Activated CD4-positive, alpha-beta T cell treated with anti-CD3 and anti-CD28 coated beads, Interleukin-2, Interleukin-4, amounts not matched to agents 100 ng/mL and 50 ng/mL, durations not matched to agents 16 hours and 8 hours (primary cell): Measurements from ENCODE around the gene POSTN.

Source experiments
- DNase-seq: peaks from one replicate; pipeline ENCODE4 v3.0.0-alpha.2; 2020; ENCODE audit warnings: low spot score

The POSTN gene, protein sequence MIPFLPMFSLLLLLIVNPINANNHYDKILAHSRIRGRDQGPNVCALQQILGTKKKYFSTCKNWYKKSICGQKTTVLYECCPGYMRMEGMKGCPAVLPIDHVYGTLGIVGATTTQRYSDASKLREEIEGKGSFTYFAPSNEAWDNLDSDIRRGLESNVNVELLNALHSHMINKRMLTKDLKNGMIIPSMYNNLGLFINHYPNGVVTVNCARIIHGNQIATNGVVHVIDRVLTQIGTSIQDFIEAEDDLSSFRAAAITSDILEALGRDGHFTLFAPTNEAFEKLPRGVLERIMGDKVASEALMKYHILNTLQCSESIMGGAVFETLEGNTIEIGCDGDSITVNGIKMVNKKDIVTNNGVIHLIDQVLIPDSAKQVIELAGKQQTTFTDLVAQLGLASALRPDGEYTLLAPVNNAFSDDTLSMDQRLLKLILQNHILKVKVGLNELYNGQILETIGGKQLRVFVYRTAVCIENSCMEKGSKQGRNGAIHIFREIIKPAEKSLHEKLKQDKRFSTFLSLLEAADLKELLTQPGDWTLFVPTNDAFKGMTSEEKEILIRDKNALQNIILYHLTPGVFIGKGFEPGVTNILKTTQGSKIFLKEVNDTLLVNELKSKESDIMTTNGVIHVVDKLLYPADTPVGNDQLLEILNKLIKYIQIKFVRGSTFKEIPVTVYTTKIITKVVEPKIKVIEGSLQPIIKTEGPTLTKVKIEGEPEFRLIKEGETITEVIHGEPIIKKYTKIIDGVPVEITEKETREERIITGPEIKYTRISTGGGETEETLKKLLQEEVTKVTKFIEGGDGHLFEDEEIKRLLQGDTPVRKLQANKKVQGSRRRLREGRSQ

DNA sequence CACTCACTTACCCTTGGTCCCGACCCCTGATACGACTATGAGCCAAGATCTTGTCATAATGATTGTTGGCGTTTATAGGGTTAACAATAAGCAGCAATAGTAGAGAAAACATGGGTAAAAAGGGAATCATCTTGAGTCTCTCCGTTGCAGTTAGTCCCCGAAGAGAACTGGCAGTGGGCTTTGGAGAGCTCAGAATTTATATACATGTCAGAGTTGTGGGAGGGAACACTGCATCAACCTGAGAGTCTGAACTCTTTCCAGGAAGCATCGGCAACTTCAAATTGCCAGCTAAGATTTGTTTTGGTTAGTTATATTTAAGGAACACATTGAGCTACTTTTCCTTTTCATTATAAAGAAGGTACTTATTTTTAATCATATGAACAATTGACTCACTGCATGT is at the start of gene POSTN:
TSS of gene POSTN (minus strand) at position 172 of the 400 bp plus-strand sequence. CDS start at position 130, 42 bp downstream.
- DNase-seq: no peak

DNA sequence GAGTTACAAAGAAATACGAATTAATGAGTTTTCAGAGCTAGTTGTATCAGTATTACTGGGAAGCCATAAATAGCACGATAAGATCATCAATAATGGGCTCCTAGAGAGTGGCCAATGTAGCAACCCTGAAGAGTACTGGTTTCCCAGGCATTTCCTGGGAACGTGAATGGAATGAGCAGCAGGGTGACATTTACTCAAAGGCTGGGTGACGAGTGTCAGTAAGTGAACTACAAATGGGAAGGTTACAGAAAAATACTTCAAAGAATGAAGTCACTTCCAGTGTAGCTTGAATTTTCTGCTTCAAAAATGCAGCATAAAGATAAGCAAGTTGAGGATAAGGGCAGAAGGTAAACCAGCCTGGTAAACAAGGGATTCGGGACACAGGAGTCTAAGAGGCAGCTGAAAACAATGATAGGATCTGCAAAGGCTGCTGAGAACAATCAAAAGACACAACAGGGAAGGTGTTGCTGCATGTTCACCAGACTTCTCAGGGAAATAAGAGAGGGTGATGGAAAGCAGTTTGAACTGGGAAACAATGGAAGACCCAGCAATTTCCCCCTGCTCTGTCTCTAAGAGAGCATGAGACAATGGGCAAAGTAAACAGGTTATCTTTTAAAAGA is 48.6 kb upstream of the POSTN start:
- DNase-seq: no peak

DNA sequence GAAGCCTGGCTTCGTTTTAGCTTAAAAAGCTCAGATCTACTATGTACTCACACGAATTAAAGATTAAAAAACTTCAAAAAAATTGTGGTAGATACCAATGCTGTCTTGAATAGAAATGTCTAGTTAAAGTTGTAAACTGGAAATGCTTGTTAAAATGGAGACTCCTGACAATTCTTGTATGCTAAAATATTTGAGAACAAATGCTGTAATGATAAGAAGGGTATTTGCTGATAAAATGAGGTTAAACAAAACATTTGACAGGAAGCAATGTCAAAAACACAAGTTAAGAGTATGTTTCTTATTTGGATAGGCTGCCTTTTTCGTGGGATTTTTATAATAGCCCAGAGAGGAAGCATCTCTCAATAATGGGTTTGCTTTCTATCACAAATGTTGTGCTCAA is 48.0 kb upstream of the POSTN start:
- no peak for DNase-seq

DNA sequence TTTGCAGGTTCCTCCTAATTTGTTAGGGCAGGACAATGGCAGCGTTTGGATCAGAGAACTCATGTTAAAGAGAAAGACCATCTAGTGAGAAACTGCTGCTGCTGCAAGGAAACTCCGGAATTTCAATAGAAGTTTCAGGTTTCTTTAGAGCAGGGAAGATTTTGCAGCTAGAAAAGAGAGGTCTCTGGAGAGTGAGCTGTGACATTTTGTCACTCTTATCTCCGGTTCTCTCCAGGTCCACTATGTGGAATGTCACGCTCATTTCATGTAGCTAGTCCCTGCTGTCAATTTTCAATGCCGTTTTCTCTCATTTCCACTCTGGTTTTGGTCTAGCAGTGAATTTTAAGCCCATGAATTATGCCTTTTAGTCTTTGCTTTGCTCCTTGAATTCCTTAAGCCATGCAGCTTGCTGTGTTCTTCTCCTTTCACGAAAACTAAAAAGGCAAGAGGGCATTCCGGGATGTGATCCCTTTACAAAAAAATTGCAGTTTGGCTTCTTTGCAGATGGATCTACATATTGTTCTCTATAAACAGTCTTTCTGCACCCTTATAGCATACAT is 46.7 kb upstream of the POSTN start:
- no peak for DNase-seq

DNA sequence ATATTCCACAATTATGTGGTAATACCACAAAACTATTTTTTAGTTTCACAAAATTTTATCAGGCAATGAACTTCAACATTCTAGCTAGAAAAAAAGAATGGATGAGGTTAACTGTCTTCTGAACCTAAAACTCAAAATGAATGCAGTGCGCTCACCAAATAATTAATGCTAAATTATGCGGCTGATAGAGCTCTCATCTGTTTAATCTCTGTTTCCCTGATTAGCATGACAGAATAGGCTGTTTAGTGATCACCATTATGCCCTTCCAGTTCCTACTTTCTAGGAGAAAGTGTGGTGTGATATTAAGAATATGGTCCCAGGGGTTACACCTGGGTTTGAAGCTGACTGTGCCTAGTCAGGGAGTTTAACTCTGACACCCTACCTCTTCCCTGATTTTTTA is 42.8 kb upstream of the POSTN start:
- no peak for DNase-seq

DNA sequence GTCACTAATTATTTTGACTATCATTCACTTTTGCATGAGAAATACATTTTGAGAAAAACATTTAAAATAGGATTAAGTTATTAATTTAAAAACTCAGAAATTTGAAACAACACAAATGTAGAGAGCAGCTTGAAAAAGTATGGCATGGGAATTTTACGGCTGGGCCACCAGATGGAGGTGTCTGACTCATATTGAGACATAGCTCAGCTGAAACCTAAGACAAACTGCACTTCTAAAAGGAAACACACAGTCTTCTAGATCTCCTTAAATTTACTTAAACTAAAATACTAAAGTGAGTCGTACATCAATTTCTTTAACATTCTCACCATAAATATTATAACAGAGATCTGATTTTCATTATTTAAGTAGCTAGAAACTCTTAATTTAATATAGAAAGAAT is 41.9 kb upstream of the POSTN start:
- no peak for DNase-seq

DNA sequence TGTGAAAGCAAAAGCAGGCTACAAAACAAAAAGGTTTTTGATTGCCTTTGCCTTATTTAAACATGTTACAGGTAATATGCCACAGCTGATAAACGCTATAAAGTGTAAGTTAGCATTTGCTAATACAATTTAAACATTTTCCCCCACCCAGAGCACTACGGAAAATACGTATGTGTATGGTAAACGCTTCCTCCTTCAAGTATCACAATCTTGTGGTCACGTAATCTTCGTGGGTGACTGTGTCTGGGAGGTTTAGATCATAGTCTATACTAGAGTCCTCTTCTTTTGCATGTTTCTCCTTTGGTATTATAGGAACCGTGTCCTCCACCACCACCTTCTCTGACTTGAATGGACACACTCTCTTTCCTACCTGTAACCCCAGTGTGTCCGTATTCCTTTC is 38.1 kb upstream of the POSTN start:
- no peak for DNase-seq

DNA sequence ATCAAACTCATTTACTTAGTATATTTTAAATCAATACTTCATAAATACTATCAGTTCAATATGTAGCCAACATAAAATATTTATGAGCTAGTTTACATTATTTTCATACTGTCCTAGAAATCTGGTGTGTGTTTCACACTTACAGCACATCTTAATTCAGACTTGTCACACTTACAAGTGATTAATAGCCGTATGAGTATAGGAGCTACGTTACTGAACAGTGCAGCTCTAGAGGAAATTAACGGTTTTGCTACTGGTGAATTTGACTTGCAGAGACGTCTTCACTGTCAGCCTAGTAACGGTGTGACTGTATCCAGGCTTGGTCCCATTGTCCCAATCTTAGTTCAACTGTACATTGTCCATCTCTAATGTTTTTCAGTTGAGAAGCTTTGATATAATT is 33.7 kb upstream of the POSTN start:
- no peak for DNase-seq

DNA sequence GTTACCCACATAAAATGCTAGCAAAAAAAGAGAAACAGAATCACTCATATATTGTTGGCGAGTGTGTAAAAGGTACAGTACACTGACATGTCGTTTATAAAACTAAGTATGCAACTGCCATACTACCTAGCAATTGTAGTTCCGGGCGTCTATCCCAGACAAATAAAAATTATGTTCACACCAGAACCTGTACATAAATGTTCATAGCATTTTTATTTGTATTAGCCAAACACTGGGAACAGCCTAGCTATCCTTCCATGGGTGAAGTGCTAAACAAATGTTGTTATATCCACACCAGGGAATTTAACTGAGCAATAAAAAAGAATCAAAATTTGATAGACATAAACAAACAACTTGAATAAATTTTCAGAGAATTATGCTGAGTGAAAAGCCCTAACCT is 28.9 kb upstream of the POSTN start:
- DNase-seq: no peak

DNA sequence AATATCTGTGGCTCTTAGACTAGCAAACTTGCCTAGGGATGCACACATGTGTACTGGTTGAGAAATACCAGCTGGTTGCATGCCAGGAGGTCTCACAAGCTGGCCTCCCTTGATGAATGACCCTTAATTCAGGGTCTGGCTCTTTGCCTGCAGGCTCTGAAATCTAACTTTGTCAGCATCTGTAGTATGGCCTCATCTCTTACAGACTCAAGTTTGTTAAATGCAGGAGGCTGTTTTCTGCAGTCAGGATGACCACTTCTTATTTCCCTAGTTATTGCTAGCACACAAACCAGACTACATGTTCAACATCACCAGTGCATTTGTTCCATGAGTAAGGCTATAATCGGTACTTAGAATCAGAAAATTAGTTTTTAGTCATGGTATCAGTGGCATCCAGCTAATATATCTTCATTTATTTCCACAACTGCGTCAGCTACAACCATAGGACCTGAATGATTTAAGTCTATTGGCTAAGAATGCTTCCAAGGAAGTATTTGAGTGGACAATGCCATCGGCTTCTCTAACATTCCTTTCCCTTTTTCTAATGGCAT is 23.3 kb upstream of the POSTN start:
- DNase-seq: no peak

DNA sequence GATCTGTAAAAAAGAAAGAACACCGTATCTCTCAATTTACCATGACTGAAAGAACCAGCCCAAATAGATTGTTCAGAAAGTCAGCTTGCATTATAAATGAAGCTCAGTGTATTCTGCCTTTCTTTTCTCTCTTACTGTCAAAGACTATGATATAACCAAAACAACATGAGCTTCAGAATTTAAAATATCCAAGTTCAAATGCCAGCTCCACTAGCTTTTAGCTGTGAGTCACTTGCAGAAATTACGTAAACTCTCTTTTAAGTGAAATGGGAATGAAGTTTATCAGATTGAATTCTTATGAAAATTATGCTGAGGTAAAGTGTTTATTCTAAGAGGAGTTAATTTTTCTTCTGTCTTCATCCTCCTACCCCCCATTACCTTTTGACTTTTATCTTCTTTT is 20.0 kb upstream of the POSTN start:
- DNase-seq: no peak

DNA sequence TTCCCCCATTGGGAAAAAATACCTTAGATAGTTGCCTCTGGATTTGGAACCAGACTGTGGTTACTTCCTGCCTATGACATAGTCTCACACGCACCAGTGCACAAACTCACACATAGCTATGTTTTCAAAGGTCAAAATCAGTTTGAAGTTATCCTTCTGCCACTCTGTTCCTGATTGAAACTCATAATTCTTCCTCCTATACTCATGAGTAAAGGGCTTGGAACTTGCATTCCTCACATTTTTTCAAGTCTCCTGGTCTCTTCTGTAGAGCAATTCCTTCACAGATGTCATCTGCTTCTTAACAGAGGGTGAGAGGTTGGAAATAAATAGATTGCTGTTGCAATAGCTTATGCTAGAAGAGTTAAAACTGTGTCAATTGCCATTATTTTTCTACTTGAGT is 18.6 kb upstream of the POSTN start:
- DNase-seq: no peak

DNA sequence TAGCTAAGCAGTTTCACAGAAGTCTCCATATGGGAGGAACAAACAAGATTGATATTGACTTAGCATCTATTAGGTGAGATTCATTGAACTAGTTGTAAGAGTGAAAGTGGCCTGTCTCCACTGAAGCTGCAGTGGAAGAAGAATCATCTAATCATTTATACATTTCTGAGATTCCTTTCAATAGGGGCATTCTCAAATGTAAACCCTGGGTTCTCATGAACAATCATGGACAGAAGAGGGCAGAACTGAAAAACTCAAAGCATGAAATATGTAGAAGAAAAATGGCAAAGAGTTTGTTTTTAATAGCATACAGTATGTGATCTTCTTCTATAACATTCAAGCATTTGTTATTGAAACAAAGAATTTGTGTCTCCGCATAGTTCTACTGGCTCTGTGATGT is 17.6 kb upstream of the POSTN start:
- DNase-seq: no peak

DNA sequence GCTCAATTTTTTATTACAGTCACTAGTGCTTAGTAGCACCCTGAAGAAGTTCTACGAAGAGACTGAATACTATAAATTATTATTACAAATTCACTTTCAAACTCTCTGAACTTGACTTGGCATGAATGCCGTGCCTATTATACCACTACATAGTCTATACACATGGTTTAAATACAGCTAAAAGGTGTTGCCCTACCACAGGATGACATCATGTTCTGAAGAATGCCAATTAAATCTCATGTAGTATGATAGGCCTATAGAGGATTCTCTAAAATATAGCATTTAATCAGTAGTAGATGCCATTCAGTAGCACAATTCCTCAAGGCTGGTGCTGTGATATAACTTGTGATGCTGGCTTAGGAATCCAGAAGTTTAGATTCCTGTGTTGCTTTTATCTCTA is 16.7 kb upstream of the POSTN start:
- no peak for DNase-seq

DNA sequence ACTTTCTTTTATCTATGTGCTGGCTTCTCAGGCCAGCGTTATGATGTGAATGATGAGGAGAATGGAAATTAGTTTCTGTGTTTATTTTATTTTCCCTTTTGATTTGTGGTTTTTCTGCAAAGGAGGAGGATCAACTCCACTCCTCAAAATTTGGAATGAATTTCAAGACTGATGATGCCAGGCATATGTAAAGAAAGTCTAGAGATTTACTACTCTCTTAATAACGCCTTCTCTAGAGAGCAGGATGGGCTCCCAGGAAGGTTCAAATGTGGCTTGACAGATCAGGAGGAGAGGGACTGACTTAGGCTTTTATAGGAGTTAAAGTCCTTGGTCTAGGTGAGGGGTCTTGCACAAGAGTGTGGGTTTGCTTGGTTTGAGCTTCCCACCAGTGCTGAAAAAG is 15.1 kb upstream of the POSTN start:
- no peak for DNase-seq

DNA sequence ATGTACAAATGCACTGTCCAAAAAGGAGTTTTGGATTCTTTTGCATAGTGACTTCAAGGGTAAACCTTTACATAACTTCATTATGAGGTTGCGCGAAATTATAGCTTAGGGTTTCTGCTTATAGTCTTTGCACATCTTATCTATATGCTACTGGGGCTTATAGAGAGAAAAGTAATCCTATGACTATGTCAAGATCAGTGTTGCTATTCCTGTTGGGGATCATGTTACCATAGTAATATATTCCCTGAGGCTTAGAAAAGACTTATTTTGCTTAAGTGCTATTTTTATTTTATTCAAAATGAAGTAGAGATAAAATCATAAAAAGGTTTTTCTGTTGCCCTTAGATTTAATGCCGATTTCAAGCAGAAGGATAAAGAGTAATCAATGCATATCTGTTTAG is 14.7 kb upstream of the POSTN start:
- DNase-seq: no peak

DNA sequence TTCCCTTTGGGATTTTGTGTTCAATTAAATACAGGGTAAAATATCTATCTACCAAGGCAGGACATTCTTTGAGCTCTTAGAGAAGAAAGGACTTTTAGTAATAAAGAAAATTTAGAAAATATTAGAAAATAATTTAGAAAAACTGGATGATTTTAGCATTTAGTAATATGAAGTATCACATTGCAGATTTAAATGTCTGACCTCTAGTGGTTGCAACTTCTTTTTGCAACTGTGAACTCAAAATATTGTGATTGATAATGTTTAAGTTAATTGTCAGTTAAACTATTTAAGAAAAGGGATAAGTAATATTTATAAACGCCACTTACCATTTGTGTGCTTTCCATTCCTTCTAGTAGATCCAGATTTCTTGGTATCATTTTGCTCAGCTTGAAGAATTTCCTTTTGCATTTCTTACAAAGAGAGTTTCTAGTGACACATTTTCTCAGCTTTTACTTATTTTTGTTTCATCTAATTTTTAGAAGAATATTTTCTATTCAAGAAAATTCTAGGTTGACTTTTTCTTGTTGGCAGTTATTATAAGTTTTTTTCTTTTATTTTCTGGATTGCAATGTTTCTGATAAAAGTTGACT is 10.3 kb upstream of the POSTN start:
- DNase-seq: no peak

DNA sequence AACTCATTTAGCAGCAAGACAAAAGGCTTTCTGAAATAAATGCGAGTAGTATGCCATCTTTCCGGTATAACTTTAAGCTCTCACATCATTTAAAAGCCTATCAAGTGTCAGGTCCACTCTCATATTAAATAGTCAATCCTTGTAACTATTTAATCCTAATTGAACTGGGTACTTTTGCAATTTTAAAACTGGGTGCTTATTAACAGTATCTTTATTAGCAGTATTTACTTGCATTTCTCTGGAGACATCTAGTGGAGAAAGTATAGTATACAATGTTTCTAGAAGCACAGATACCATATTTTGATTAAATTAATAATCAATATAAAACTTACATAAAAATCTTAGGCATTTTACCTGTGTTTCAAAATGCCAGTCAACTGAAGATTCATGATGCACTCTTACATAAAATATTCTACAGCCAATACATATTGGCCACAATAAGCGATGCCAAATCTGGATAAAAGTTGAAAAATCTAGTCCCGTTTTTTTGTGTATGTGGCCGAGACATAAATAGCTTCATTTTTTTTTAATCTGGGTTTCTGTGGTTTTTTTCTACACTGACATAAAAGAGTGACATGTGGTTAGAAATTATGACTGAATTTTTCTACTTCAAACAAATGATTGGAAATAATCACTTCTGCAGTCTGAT is 4.3 kb upstream of the POSTN start:
- DNase-seq: no peak

DNA sequence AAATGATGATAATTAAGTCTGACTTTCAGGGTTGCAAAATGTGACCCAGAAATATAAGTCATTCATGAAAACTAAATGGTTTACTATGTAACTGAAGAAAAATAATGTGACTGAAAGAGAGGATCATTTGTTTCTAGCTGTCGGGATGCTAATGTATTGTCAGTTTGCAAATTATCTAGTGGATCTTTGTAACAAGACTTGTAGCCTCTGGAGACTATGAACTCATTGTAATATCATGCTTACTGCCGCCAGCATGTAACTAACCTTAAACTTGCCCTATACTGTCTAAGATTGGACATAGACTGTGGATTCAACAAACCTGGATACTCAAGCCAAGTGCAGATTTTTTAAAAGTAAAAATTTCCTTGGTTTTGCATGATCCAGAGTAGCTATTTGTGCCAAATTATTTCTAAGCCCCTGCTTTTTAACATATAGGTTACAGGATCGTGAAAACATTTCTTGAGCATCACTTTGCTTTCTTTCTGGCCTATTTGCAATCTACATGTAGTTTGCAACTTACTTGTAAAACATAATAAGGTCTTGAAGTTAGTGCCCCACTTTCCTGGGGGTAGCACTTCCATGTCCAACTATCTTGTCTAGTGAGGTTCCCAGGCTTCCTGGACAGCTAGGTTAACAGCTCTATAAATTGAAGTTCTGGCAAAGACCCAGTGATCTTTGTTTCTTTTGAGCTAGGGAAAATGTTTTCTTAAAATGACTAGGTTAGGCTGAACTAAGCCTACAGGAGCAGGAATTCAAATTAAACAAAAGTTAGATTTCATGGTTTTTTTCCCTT is 3.3 kb upstream of the POSTN start:
- no peak for DNase-seq

DNA sequence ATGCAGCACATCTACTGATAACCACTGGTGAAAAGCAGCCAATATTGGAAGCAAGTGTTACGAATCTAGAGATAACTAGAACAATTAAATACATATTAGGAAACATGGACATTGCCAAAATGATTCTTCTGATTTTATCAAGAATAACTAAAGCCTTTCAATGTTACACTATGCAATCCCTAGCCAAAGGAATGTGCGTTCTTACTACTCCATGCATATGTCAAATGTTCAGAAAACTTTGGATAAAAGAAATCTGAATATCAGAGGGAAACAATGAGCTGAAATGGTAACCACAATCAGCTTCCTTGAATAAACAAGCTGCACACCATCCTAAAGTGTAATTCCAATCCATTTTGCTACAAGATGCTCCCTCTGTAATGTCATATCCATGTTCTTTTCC is 951 bp upstream of the POSTN start:
- no peak for DNase-seq
